Fibroblast of villous mesenchyme (primary cell): ENCODE measurements around the gene MFSD6L. TPM values are rescaled to one million over a fixed set of nuclear protein-coding genes. Genes with fewer than 3 reads are reported as not detected.

Experiments used
- DNase-seq: peaks from one replicate; pipeline ENCODE4 v3.0.0-alpha.2; 2010; ENCODE audit warnings: low read depth
- H3K4me3 ChIP-seq: 2 replicates; pipeline ENCODE4 v1.5.1; 2011; ENCODE audit warnings: low read depth, mild to moderate bottlenecking, low read length
- CTCF ChIP-seq: IDR thresholded peaks from 2 replicates; pipeline ENCODE4 v1.5.1; 2012; ENCODE audit warnings: low read depth, mild to moderate bottlenecking, low read length; ENCODE audit not compliant: insufficient read depth
- total RNA-seq: library from RNA; depleted of rRNA; stranded (reverse); fragments of >200 nt; gene quantifications from 2 replicates; pipeline ENCODE4 v1.2.3, GENCODE V29; 2012

The MFSD6L gene
- total RNA-seq, 1 donor, result not detected

DNA sequence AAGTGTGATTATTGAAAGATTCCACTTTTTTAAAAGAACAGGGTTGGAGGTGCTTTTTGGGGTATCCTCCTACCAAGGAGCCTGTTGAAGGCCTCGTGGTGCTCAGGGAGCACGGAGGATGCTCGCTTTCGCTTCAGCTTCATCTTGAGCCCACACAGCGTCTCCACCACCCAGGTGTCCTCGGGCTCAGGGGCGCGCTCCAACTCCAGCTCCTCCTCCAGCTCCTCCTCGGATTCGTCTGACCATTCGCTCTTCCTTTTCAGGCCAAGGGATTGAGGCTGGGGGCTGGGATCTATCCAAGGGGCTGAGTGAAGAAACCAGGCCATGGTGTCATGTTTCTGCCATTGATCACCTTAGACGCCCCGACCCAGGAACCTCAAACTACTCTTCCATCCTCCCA lies 42.0 kb downstream of the MFSD6L start:
- DNase-seq, result no peak
- TF ChIP-seq CTCF, result no peak
- H3K4me3 ChIP-seq, result no peak overlapping the region

DNA sequence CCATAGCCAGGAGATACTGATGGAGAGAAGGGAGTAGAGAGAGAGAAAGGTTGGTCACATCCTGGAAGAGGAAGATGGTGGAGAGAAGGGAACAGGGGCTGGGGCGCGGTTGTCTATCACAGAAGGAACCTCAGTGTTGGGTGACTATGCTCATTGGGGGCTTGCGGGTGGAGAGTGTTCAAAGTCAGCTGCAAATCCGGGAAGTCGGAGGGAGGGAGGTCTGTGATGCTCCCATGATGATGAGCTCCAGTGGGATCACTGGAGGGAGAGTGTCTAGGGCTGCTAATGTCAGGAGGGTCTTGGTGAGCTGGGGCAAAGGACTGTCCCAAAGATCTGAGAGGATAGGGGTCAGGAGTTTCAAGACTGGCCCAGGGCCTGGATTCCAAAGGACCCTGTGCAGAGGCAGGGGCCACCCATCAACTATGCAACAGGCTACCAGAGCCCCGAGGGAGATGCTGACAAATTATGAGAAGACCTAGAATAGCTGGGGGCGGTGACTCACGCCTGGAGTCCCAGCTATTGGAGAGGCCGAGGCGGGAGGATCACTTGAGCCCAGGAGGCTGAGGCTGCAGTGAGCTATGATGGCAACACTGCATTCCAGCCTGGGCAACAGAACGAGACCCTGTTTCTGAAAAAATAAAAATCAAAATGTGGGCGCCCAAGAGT lies 43.4 kb downstream of the MFSD6L start:
- TF ChIP-seq CTCF, result no peak
- no peak overlapping the region for H3K4me3 ChIP-seq
- DNase-seq, result no peak

GRCh38 chr17:8754890-8755289 lies 44.3 kb downstream of the MFSD6L start:
- no peak for TF ChIP-seq CTCF
- DNase-seq, result no peak

DNA sequence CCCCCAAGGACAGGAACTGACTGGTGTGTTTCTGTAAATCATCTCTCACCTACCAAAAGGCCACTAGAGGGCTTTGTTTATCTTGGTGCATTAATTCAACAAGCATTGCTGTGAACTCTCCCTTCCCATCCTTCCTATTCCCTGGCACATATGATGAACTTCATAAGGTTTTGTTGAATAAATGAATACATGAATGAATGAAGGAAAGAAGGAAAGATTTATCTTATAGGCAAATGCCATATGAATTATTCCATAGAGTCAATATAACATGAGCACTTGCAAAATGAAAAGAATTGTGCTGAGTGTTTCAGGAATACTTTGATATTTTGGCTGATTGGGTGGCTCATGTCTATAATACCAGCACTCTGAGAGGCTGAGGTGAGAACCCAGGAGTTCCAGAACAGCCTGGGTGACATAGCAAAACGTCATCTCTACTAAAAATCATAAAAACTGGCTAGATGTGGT lies 45.2 kb downstream of the MFSD6L start:
- peak; percentile 44 for TF ChIP-seq CTCF

More at GRCh38 chr17:8754890-8755289, 44.3 kb downstream of the MFSD6L start:
- H3K4me3 ChIP-seq, result no peak overlapping the region

GRCh38 chr17:8753136-8753975 lies 45.8 kb downstream of the MFSD6L start:
- H3K4me3 ChIP-seq, result no peak overlapping the region
- no peak for DNase-seq
- no peak for TF ChIP-seq CTCF

More for the DNA sequence above, 45.2 kb downstream of the MFSD6L start:
- peak; percentile 7 for DNase-seq
- no peak overlapping the region for H3K4me3 ChIP-seq

- TF ChIP-seq CTCF, result no peak
- no peak for DNase-seq
- H3K4me3 ChIP-seq, result no peak overlapping the region
Measured at GRCh38 chr17:8749616-8750015, 49.5 kb downstream of the MFSD6L start.
